Astrocyte (in vitro differentiated cells and primary cell): Measurements from ENCODE around the gene LDAH.

Source experiments
- CTCF ChIP-seq: IDR thresholded peaks from 2 replicates; pipeline ENCODE4 v1.5.1; 2011; ENCODE audit warnings: low read depth, mild to moderate bottlenecking, inconsistent platforms, low read length, moderate library complexity; ENCODE audit not compliant: insufficient read depth
- EZH2 ChIP-seq: IDR thresholded peaks from 2 replicates; pipeline ENCODE4 v1.6.1; 2012; ENCODE audit warnings: mild to moderate bottlenecking, low read length, inconsistent platforms; ENCODE audit not compliant: insufficient read depth

GRCh38 chr2:20724500-20725053 lies 98.3 kb downstream of the LDAH start:
- TF ChIP-seq CTCF, result no peak
- no peak for TF ChIP-seq EZH2
